ENCODE measurements around the gene CPA3.

Gene CPA3

GRCh38 chr3:148856384-148856783 lies 8.7 kb upstream of the CPA3 start:
- no peak overlapping the region for H3K27ac ChIP-seq
- DNase-seq (ENCODE audit: low read depth, low spot score) = no peak

GRCh38 chr3:148857316-148857715 lies 7.8 kb upstream of the CPA3 start:
- DNase-seq (ENCODE audit: low read depth, low spot score) = no peak
- no peak overlapping the region for H3K27ac ChIP-seq

GRCh38 chr3:148861277-148861869 lies 3.7 kb upstream of the CPA3 start:
- no peak for DNase-seq (ENCODE audit: low read depth, low spot score)
- H3K27ac ChIP-seq = no peak overlapping the region

- no peak for DNase-seq (ENCODE audit: low read depth, low spot score)
- H3K27ac ChIP-seq = no peak overlapping the region
Measured at GRCh38 chr3:148863297-148863696, 1.8 kb upstream of the CPA3 start.

- H3K27ac ChIP-seq = no peak overlapping the region
- DNase-seq (ENCODE audit: low read depth, low spot score) = no peak
Measured at GRCh38 chr3:148863814-148864213, 1.3 kb upstream of the CPA3 start.

GRCh38 chr3:148866261-148866660 lies 1.2 kb downstream of the CPA3 start:
- H3K27ac ChIP-seq = no peak overlapping the region
- DNase-seq (ENCODE audit: low read depth, low spot score) = no peak

GRCh38 chr3:148873270-148873927 lies 8.3 kb downstream of the CPA3 start:
- no peak overlapping the region for H3K27ac ChIP-seq
- no peak for DNase-seq (ENCODE audit: low read depth, low spot score)

- no peak overlapping the region for H3K27ac ChIP-seq
- DNase-seq (ENCODE audit: low read depth, low spot score) = no peak
Measured at GRCh38 chr3:148873977-148874376, 8.9 kb downstream of the CPA3 start.

GRCh38 chr3:148878095-148878494 lies 13.0 kb downstream of the CPA3 start:
- H3K27ac ChIP-seq = no peak overlapping the region
- DNase-seq (ENCODE audit: low read depth, low spot score) = no peak

GRCh38 chr3:148879256-148879655 lies 14.2 kb downstream of the CPA3 start:
- no peak for DNase-seq (ENCODE audit: low read depth, low spot score)
- H3K27ac ChIP-seq = no peak overlapping the region

- no peak for DNase-seq (ENCODE audit: low read depth, low spot score)
- H3K27ac ChIP-seq = no peak overlapping the region
Measured at GRCh38 chr3:148880681-148881080, 15.6 kb downstream of the CPA3 start.

- no peak for DNase-seq (ENCODE audit: low read depth, low spot score)
- no peak overlapping the region for H3K27ac ChIP-seq
Measured at GRCh38 chr3:148881286-148881685, 16.2 kb downstream of the CPA3 start.

- no peak overlapping the region for H3K27ac ChIP-seq
- no peak for DNase-seq (ENCODE audit: low read depth, low spot score)
Measured at GRCh38 chr3:148882288-148882687, 17.2 kb downstream of the CPA3 start.

- H3K27ac ChIP-seq = no peak overlapping the region
- no peak for DNase-seq (ENCODE audit: low read depth, low spot score)
Measured at GRCh38 chr3:148883163-148883562, 18.1 kb downstream of the CPA3 start.

GRCh38 chr3:148884261-148884660 lies 19.2 kb downstream of the CPA3 start:
- DNase-seq (ENCODE audit: low read depth, low spot score) = no peak
- H3K27ac ChIP-seq = no peak overlapping the region

- H3K27ac ChIP-seq = no peak overlapping the region
- no peak for DNase-seq (ENCODE audit: low read depth, low spot score)
Measured at GRCh38 chr3:148889828-148890227, 24.7 kb downstream of the CPA3 start.

GRCh38 chr3:148896062-148896461 lies 31.0 kb downstream of the CPA3 start:
- no peak for DNase-seq (ENCODE audit: low read depth, low spot score)
- no peak overlapping the region for H3K27ac ChIP-seq

GRCh38 chr3:148901987-148902791 lies 37.1 kb downstream of the CPA3 start:
- DNase-seq (ENCODE audit: low read depth, low spot score) = no peak
- H3K27ac ChIP-seq = no peak overlapping the region

GRCh38 chr3:148903022-148903442 lies 37.9 kb downstream of the CPA3 start:
- no peak for DNase-seq (ENCODE audit: low read depth, low spot score)
- no peak overlapping the region for H3K27ac ChIP-seq

- no peak for DNase-seq (ENCODE audit: low read depth, low spot score)
- no peak overlapping the region for H3K27ac ChIP-seq
Measured at GRCh38 chr3:148903941-148904340, 38.8 kb downstream of the CPA3 start.

GRCh38 chr3:148906667-148907066 lies 41.6 kb downstream of the CPA3 start:
- DNase-seq (ENCODE audit: low read depth, low spot score) = no peak
- no peak overlapping the region for H3K27ac ChIP-seq
